Mesendoderm (in vitro differentiated cells): ENCODE results near the gene PHLDA3.

Experiments used
- DNase-seq: peaks from one replicate; pipeline ENCODE4 v3.0.0; 2013
- H2AK5ac ChIP-seq: 2 replicates; pipeline ENCODE4 v1.6.1; 2013; ENCODE audit warnings: low read length, inconsistent platforms
- H2BK120ac ChIP-seq: 2 replicates; pipeline ENCODE4 v1.6.1; 2013; ENCODE audit warnings: low read depth, mild to moderate bottlenecking, low read length, moderate library complexity, mixed read lengths
- H2BK15ac ChIP-seq: replicated peaks from 2 replicates; pipeline ENCODE4 v1.6.1; 2013; ENCODE audit warnings: low read depth, mild to moderate bottlenecking, moderate library complexity
- H2BK5ac ChIP-seq: 2 replicates; pipeline ENCODE4 v1.6.1; 2013; ENCODE audit warnings: low read length, inconsistent platforms
- H3K18ac ChIP-seq: 2 replicates; pipeline ENCODE4 v1.6.1; 2013; ENCODE audit warnings: mild to moderate bottlenecking, low read length, mixed read lengths
- H3K23ac ChIP-seq: one replicate; pipeline ENCODE4 v1.6.1; 2013; ENCODE audit warnings: low read length
- H3K27ac ChIP-seq: 2 replicates; pipeline ENCODE4 v1.5.1; 2013; ENCODE audit warnings: low read depth, mild to moderate bottlenecking, inconsistent platforms, low read length, moderate library complexity
- H3K27me3 ChIP-seq: 2 replicates; pipeline ENCODE4 v1.6.1; 2013; ENCODE audit warnings: low read length, control low read depth, mild to moderate bottlenecking, inconsistent platforms; ENCODE audit not compliant: insufficient read depth, poor library complexity
- H3K36me3 ChIP-seq: 2 replicates; pipeline ENCODE4 v1.6.1; 2013; ENCODE audit warnings: low read length, inconsistent platforms; ENCODE audit not compliant: control insufficient read depth, insufficient read depth
- H3K4ac ChIP-seq: one replicate; pipeline ENCODE4 v1.6.1; 2013; ENCODE audit warnings: low read depth, mild to moderate bottlenecking, low read length, moderate library complexity
- H3K4me1 ChIP-seq: 2 replicates; pipeline ENCODE4 v1.6.1; 2013; ENCODE audit warnings: low read depth, low read length, inconsistent platforms; ENCODE audit not compliant: control insufficient read depth
- H3K4me2 ChIP-seq: 2 replicates; pipeline ENCODE4 v1.6.1; 2013; ENCODE audit warnings: low read length
- H3K4me3 ChIP-seq: 2 replicates; pipeline ENCODE4 v1.5.1; 2013; ENCODE audit warnings: mild to moderate bottlenecking, low read length
- H3K56ac ChIP-seq: one replicate; pipeline ENCODE4 v1.6.1; 2013; ENCODE audit warnings: low read length
- H3K79me1 ChIP-seq: 2 replicates; pipeline ENCODE4 v1.6.1; 2013; ENCODE audit warnings: low read length, inconsistent platforms
- H3K79me2 ChIP-seq: 2 replicates; pipeline ENCODE4 v1.6.1; 2013; ENCODE audit warnings: mild to moderate bottlenecking, low read length; ENCODE audit not compliant: control insufficient read depth, insufficient read depth
- H3K9ac ChIP-seq: 2 replicates; pipeline ENCODE4 v1.6.1; 2013; ENCODE audit warnings: low read length, inconsistent platforms
- H4K5ac ChIP-seq: one replicate; pipeline ENCODE4 v1.6.1; 2013; ENCODE audit warnings: low read length
- H4K8ac ChIP-seq: one replicate; pipeline ENCODE4 v1.6.1; 2013; ENCODE audit warnings: low read depth, mild to moderate bottlenecking, control low read depth, low read length, moderate library complexity
- WGBS: extraction: QIAGEN DNeasy Blood & Tissue Kit; methylation state at CpG from one replicate; pipeline ENCODE4 v1.1.7; 2013; ENCODE audit warnings: low lambda C conversion rate, missing lambda C conversion rate; ENCODE audit not compliant: insufficient coverage; ENCODE audit errors: extremely low coverage; 5-methylcytosine and 5-hydroxymethylcytosine counted together

Gene PHLDA3

DNA sequence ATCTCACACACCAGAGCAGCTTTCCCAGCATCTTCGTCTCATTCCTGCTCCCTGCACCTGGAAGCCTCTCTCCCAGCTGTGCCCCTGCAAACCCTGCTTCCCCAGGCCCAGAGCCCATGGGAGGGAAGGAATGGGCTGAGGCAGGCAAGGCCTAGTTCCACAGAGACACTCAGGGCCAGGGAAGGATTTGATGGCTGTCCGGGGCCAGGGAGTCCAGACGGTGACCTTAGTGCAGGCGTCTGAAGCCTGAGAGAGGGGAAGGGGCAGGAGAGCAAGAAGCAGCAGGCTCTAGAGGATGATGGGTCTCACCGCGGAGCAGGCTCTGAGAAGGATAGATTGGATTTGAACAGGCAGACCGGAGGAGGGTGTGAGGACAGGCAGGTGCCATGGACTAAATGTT is 25.2 kb downstream of the PHLDA3 start:
- no CpG with 5 or more reads among the region's 7 CpGs for WGBS
- Histone ChIP-seq H3K4me1 (no peaks in the 10 kb centered on the region), H3K36me3 (no peaks in the 10 kb centered on the region)

DNA sequence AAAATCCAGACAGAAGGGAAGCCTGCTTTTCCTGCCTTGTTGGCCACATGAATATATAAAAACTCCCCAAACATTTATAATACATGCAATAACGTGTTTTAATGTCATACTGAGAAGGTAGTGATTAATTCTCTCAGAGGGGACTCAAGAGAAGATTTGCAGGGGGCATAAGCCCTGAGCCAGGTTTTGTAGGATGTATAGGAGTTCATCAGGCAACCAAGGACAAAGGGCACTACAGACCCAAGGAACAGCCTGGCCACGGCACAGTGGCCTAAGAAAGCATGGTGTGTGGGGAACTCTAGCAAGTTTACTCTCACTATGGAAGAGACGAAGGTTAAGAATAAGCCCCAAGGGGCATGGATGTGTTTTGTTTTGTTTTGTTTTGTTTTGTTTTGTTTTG is 32.0 kb downstream of the PHLDA3 start:
- H3K18ac ChIP-seq = no peak overlapping the region
- no peak overlapping the region for H3K4ac ChIP-seq
- WGBS = no CpG with 5 or more reads among the region's 3 CpGs
- no peaks in the 10 kb centered on the region for H3K79me2 ChIP-seq
- H3K27ac ChIP-seq = no peak overlapping the region
- no peak overlapping the region for H2BK120ac ChIP-seq
- H4K5ac ChIP-seq = no peak overlapping the region
- no peak overlapping the region for H3K4me2 ChIP-seq
- no peak overlapping the region for H2BK5ac ChIP-seq
- H3K4me1 ChIP-seq = no peaks in the 10 kb centered on the region
- H3K36me3 ChIP-seq = no peaks in the 10 kb centered on the region
- H3K4me3 ChIP-seq = no peak overlapping the region
- H3K79me1 ChIP-seq = no peaks in the 10 kb centered on the region
- no peaks in the 10 kb centered on the region for H3K27me3 ChIP-seq
- H3K23ac ChIP-seq = no peak overlapping the region
- no peak overlapping the region for H3K9ac ChIP-seq
- DNase-seq = no peak
- H2BK15ac ChIP-seq = no peak overlapping the region
- no peak overlapping the region for H4K8ac ChIP-seq
- H2AK5ac ChIP-seq = no peak overlapping the region
- no peak overlapping the region for H3K56ac ChIP-seq

More for the DNA sequence above, 25.2 kb downstream of the PHLDA3 start:
- no peak overlapping the region for H2BK15ac ChIP-seq
- no peaks in the 10 kb centered on the region for H3K79me1 ChIP-seq
- H2BK5ac ChIP-seq = no peak overlapping the region
- no peaks in the 10 kb centered on the region for H3K27me3 ChIP-seq
- no peak overlapping the region for H3K56ac ChIP-seq
- no peak overlapping the region for H2AK5ac ChIP-seq
- H3K79me2 ChIP-seq = no peaks in the 10 kb centered on the region
- H3K18ac ChIP-seq = no peak overlapping the region
- H3K4me3 ChIP-seq = no peak overlapping the region
- no peak overlapping the region for H4K5ac ChIP-seq
- no peak overlapping the region for H3K27ac ChIP-seq
- H3K4me2 ChIP-seq = no peak overlapping the region
- H3K23ac ChIP-seq = no peak overlapping the region
- no peak overlapping the region for H4K8ac ChIP-seq
- no peak overlapping the region for H3K4ac ChIP-seq
- no peak for DNase-seq
- no peak overlapping the region for H2BK120ac ChIP-seq
- no peak overlapping the region for H3K9ac ChIP-seq

DNA sequence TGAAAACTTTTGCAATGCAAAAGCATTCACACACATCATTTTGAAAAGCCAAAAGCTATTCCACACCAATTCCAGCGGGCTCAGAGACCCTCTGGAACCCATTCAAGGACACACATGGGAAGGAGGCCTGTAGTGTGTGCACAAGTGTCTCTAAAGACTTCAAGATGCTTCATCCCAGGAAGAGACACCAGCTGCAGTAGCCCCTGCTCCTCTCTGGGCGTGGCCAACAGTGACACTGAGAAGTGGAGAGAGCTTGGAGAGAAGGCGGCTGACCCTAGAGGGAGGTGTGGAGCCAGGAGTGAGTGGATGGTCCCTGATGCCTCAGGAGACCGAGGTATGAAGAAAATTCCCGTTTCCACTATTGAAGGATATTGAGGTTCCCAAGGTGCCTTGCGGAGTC is 32.6 kb downstream of the PHLDA3 start:
- no peaks in the 10 kb centered on the region for H3K36me3 ChIP-seq
- no peak overlapping the region for H2AK5ac ChIP-seq
- H3K56ac ChIP-seq = no peak overlapping the region
- no peak overlapping the region for H2BK15ac ChIP-seq
- no peak overlapping the region for H3K9ac ChIP-seq
- no peaks in the 10 kb centered on the region for H3K79me1 ChIP-seq
- DNase-seq = peak; percentile 90
- no peak overlapping the region for H3K23ac ChIP-seq
- no peak overlapping the region for H2BK5ac ChIP-seq
- no peak overlapping the region for H4K5ac ChIP-seq
- no peak overlapping the region for H3K18ac ChIP-seq
- no peak overlapping the region for H2BK120ac ChIP-seq
- no peak overlapping the region for H4K8ac ChIP-seq
- H3K4ac ChIP-seq = no peak overlapping the region
- no peak overlapping the region for H3K27ac ChIP-seq
- no peak overlapping the region for H3K4me2 ChIP-seq
- no peaks in the 10 kb centered on the region for H3K27me3 ChIP-seq
- no peaks in the 10 kb centered on the region for H3K79me2 ChIP-seq
- no peaks in the 10 kb centered on the region for H3K4me1 ChIP-seq
- no peak overlapping the region for H3K4me3 ChIP-seq
- WGBS = no CpG with 5 or more reads among the region's 6 CpGs

DNA sequence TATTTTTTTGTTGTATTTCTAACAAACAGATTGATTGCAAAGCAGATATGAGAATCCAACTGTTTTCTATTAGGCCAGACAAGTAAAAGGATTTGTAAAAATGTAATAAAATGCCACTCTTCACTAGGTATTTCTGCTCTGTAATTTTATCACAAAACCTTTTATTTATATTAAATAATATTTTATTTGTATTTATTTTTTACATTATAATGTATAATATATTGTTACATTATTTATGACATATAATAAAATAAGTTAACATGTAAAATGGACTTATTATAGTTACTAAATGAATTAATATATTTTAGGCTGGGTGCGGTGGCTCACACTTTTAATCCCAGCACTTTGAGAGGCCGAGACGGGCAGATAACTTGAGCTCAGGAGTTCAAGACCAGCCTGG is 34.7 kb downstream of the PHLDA3 start:
- no peak overlapping the region for H2BK15ac ChIP-seq
- no peaks in the 10 kb centered on the region for H3K79me1 ChIP-seq
- H3K4me1 ChIP-seq = no peaks in the 10 kb centered on the region
- no peak overlapping the region for H3K4me3 ChIP-seq
- no peak overlapping the region for H4K5ac ChIP-seq
- no peaks in the 10 kb centered on the region for H3K27me3 ChIP-seq
- no peak overlapping the region for H3K18ac ChIP-seq
- H3K27ac ChIP-seq = no peak overlapping the region
- no peak overlapping the region for H3K23ac ChIP-seq
- no peaks in the 10 kb centered on the region for H3K79me2 ChIP-seq
- no peak overlapping the region for H2AK5ac ChIP-seq
- no CpG with 5 or more reads among the region's 3 CpGs for WGBS
- H3K36me3 ChIP-seq = no peaks in the 10 kb centered on the region
- H3K4me2 ChIP-seq = no peak overlapping the region
- no peak overlapping the region for H2BK5ac ChIP-seq
- no peak overlapping the region for H3K4ac ChIP-seq
- no peak overlapping the region for H2BK120ac ChIP-seq
- H4K8ac ChIP-seq = no peak overlapping the region
- no peak overlapping the region for H3K9ac ChIP-seq
- no peak for DNase-seq
- H3K56ac ChIP-seq = no peak overlapping the region

DNA sequence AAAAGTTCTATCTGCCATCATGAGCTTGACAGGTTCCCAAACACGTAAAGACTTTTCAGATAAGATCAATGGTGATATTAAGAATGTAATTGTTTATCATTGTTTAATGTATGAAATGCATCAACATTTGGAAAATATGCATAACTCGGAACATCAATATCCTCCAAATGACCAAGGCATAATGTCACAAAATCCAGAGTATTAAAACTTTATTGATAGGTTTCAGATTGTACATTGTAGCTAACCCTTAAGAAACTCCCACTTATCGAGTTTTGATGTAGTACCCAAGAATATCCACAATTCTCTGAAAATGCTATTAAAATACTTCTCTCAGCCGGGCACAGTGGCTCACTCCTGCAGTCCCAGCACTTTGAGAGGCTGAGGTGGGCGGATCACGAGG is 35.4 kb downstream of the PHLDA3 start:
- no peak overlapping the region for H2BK120ac ChIP-seq
- H3K27me3 ChIP-seq = no peaks in the 10 kb centered on the region
- no peak overlapping the region for H3K18ac ChIP-seq
- H3K79me1 ChIP-seq = no peaks in the 10 kb centered on the region
- no peak overlapping the region for H3K4ac ChIP-seq
- no peak overlapping the region for H3K4me2 ChIP-seq
- no peak overlapping the region for H3K23ac ChIP-seq
- no peak for DNase-seq
- H3K56ac ChIP-seq = no peak overlapping the region
- no peak overlapping the region for H2AK5ac ChIP-seq
- WGBS = no CpG with 5 or more reads among the region's 6 CpGs
- no peak overlapping the region for H4K5ac ChIP-seq
- H3K9ac ChIP-seq = no peak overlapping the region
- no peak overlapping the region for H3K4me3 ChIP-seq
- no peaks in the 10 kb centered on the region for H3K4me1 ChIP-seq
- H3K79me2 ChIP-seq = no peaks in the 10 kb centered on the region
- no peak overlapping the region for H3K27ac ChIP-seq
- H4K8ac ChIP-seq = no peak overlapping the region
- no peak overlapping the region for H2BK15ac ChIP-seq
- no peaks in the 10 kb centered on the region for H3K36me3 ChIP-seq
- H2BK5ac ChIP-seq = no peak overlapping the region

DNA sequence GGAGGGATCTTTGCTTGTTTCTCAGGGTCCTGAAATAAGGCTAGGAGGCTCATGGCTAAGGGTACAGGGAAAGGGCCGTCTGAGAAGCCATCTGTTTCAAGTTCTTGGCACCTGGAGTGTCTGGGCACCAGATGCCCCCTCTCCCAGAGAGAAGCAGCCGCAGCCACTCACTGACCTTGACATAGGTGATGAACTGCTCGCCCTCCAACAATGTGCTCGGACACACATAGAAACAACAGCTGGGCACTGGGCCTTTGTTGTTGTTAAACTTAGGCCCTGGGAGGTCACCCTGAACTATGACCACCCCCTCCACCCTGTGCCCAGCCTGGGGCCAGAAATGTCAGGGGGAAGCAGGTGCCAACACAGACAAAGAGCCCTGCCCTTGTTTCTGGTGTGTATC is 38.2 kb downstream of the PHLDA3 start:
- Histone ChIP-seq H3K79me1 (no peaks in the 10 kb centered on the region), H3K9ac (no peak overlapping the region), H3K79me2 (no peaks in the 10 kb centered on the region), H3K4ac (no peak overlapping the region), H4K5ac (no peak overlapping the region), H2BK15ac (no peak overlapping the region), H3K4me3 (no peak overlapping the region), H3K27me3 (no peaks in the 10 kb centered on the region), H3K4me1 (no peaks in the 10 kb centered on the region), H2AK5ac (no peak overlapping the region), H3K18ac (no peak overlapping the region), H3K36me3 (no peaks in the 10 kb centered on the region), H3K23ac (no peak overlapping the region), H4K8ac (no peak overlapping the region), H3K56ac (no peak overlapping the region), H2BK5ac (no peak overlapping the region), H3K4me2 (no peak overlapping the region), H2BK120ac (no peak overlapping the region), H3K27ac (no peak overlapping the region)
- DNase-seq = no peak
- no CpG with 5 or more reads among the region's 4 CpGs for WGBS
